ENCODE results near the gene POPDC2.

The POPDC2 gene

DNA sequence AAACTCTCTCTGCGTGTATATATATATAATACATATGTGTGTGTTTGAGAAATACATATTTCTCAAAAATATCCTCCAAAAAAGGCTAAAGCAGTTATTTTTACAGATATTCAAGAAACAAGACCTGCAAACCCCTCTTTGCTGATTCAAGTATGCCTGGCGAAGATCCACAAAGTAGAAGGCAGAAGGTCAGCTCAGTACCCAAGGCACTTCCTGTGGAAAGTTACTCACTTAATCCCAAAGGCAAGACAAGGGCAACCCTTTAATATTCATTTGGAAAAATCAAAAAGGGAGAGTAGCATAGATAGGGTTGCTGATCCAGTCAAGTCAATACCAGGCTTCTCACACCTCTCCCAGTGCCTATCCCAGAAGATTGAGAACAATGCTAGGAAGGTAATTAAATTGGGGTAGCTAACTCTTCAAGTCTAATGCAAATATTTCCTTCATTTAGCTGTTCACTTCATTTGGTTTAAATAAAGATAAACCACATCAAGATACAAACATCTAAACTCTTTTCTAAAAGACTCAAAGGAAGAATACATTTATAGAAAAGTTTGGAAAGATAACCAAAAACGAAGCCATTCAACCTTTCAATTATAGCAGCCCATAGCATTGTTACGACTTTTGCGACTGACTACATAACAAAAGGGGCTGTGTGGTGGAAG is 9.6 kb upstream of the POPDC2 start:
- no peak for DNase-seq (ENCODE audit: low read depth)

- no peak for DNase-seq (ENCODE audit: low read depth)
These were observed 5.7 kb upstream of the POPDC2 start for GRCh38 chr3:119665954-119666559.

DNA sequence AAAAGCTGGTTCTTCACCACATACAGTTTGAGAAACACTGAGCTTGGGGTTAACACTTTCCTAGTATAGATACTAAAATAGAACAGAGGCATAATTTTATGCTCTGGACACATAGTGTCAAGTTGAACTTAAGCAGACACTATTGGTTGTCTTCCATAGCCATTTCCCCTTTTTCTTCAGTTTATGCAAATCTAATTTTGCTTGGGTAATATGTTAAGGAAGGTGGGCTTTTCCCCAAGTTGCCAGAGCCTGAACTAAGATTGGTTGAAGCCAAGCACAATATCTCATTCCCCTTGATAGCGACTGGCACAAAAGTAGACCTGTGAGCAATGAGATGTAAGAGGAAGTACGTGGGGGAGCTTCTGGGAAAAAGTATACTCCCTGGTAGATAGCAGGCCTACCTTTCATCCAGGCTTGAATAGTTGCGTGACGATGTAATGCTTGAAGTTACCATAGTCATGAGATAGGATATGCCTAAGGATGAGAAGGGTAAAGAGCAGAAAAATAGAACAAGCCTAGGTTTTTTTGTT is 4.5 kb upstream of the POPDC2 start:
- no peak for DNase-seq (ENCODE audit: low read depth)

DNA sequence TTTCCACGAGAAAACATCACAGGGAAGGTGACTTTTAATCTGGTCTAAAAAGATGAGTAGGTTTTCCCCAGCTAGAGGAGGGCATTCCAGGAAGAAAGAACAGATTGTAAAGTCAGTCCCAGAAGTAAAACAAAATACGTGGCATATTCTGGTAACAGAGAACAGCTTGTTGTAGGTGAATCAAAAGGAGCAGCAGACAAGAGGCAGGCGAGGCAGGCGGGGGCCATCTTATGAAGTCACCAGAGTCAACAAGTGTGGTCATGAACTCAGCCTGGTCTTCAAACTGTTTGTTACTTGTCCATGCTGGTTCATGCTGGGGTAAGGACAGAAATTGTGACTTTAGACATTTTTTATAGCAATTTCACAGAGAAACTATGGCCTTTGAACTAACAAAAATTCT is 4.0 kb upstream of the POPDC2 start:
- no peak for DNase-seq (ENCODE audit: low read depth)

- DNase-seq (ENCODE audit: low read depth): no peak
These were observed 3.5 kb upstream of the POPDC2 start for GRCh38 chr3:119663885-119664284.

DNA sequence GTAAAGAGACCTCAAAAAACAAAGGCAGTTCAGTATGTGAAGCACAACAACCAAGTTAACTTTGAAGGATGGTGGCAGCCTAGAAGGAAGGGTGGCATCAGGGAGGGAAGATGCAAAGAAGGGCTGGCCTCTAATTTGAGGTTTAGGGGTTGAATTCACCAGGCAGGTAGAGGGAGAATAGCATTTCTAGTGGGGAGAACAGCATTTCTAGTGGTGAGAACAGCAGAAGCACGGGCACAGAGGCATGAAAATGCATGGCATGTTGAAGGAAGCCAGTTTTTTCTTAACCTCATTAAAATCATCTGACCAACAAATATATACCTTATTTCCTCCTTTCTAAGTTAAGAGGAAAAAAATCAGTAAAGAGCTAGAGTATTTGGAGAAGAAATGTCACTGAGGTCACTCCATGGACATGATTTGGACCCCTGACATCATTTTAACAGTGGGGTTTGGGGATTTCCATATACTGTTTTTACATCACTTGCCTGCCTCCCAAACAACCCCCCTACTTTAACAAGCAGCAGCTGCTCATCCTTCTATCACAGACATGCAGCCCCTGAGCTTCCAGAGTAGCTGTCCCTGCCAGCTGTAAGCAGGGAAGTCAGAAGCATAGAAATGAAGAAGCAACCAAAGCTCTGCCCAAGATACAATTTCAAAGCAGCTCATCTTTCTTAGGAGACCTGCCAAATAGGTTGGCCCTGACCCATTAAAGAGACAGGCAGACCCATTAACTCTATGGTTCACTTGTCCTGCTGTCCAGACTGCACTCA is 2.4 kb upstream of the POPDC2 start:
- no peak for DNase-seq (ENCODE audit: low read depth)

- no peak for DNase-seq (ENCODE audit: low read depth)
These were observed 640 bp downstream of the POPDC2 start for GRCh38 chr3:119659606-119660291.

- no peak for DNase-seq (ENCODE audit: low read depth)
These were observed 1.4 kb downstream of the POPDC2 start for GRCh38 chr3:119658994-119659393.

DNA sequence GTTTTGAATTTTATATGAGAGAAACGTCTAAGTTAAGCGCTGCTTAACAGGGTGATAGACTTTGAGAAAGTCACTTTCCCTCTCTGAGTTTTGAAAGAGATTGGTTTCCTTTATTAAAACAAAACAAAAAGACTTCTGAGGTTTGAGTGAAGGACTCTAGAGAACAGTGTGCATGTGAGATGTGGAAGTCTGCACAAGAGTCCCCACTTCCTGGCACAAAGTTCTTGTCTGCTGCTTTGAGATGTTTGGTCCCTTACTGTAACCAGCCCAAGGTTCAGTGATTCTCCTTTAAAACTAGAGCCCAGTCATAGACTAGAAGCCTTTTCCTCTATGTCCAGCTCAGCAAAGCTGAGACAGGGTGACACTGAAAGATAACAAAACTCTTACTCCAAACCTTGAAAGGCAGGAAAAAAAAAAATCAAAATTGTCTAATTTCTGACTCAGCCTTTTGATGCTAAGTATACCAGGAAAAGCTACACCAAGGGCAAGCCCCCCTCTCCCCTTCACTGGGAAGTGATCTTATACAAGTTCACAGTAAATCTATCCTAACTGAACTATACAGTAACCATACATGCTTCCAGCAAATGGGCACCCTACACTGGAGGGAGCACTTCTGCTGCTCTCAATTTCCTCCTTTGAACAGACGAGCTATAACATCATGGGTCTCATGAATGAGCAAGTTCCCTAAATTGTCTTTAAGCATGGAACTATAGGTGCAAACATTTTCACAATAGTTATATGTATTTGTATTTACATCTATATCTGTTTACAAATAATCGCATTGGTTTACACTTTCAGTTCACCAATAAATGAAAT is 2.3 kb downstream of the POPDC2 start:
- DNase-seq (ENCODE audit: low read depth): no peak

GRCh38 chr3:119653876-119654275 is 6.5 kb downstream of the POPDC2 start:
- DNase-seq (ENCODE audit: low read depth): no peak

GRCh38 chr3:119652306-119653033 is 7.9 kb downstream of the POPDC2 start:
- no peak for DNase-seq (ENCODE audit: low read depth)

DNA sequence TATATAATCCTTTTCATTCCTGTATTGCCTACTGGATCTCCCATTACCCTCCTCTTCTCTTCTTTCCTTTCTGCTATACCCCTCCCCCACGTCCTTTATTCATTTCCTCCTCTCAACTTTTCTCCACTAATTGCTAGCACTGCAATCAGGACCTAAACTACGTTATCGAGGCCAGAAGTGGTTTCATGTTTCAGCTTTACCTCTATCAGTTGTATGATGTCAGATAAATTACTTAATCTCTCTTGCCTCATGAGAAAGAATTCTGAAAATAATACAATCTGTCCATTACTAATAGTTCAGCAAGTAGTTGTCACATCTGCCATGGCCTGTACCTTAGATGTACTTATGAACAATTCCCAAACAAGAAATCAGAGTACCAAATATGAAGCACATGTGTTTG is 10.6 kb downstream of the POPDC2 start:
- no peak for DNase-seq (ENCODE audit: low read depth)

DNA sequence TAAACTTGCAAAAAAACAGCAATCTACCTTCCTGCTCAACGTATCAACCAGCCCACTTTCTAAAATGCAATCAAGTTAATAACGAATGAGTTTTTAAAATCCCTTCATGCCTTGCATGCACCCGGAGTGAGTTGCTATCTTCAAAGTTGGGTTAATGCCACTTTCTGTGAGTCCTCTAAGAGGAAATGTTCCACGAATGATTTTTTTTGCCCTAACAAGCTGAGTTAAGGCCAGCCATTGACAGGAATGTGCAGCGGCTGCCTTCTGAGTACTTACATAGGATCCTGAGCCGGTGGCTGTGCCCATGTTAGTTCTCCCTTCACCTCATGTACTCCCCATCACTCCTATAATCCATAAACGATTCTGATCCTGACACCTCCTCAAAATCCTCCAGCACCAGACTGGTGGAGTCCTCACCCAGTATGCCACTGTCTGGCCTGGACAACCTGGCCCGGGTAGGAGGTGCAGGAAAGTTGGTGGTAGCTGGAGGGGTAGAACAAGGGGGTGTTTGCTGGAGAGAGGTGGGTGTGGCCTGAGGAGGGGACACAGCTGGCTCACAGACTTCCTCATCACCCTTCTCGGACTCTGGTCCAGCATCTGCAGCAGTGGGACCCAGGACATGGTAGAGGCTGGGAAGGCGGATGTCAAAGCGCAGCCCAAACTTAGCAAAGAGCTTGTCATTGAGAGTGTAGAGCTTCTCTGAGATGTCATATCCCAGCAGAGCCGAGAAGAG is 12.4 kb downstream of the POPDC2 start:
- DNase-seq (ENCODE audit: low read depth): no peak

- DNase-seq (ENCODE audit: low read depth): no peak
These were observed 13.2 kb downstream of the POPDC2 start for GRCh38 chr3:119647171-119647570.

GRCh38 chr3:119645813-119646212 is 14.6 kb downstream of the POPDC2 start:
- DNase-seq (ENCODE audit: low read depth): no peak

DNA sequence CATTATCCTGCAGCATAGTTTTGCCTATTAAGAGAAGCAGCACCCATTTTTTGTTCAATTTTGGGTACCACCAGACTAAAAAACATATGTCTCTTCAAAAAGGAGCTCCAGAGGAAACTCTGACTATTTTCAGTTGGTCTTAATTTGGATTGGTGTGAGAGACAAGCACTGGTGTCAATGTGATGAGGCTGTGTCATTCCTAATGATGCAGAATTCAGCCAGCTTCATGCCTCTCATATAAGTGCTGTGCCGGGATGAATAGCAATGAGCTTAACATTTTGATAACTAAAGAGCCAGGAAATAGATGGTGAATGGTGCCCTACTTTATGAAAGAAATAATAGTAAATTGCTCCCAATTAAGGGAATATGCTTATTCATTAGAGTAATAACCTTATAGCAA is 15.9 kb downstream of the POPDC2 start:
- no peak for DNase-seq (ENCODE audit: low read depth)

GRCh38 chr3:119643528-119643927 is 16.9 kb downstream of the POPDC2 start:
- DNase-seq (ENCODE audit: low read depth): no peak

DNA sequence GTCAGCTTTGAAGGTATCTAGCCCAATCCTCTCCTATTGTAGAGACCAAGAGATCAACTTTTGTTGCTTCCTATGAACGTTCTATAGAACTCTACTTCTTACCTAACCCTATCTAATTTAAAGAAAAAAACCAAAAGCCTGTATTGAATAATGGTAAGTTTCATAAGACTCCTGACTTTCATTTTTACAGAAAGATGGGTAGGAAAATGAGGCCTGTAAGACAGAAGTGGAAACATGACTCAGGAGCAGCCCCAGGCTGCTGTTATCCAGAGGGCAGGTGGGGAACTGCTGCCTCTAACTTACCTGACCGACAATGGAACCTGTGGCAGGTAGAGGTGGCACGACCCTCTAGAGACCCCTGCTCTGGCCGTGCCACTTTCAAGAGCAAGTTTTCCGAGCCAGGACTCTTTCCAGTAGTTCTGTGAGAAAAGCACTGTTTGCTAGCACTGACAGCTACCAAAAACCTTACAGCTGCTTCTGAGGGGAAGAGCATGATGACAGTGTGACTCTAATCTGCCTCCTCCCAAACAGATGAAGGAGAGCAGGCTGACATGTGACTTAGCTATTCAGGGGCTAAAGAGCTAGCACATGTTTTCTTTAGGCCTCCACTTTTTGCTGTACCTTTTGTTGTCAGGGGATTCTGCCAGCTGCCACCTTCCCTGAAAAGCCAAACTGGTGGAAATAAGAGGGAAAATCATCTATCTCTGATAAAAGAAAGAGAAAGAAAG is 17.5 kb downstream of the POPDC2 start:
- DNase-seq (ENCODE audit: low read depth): no peak

- DNase-seq (ENCODE audit: low read depth): no peak
These were observed 19.0 kb downstream of the POPDC2 start for GRCh38 chr3:119641416-119641815.
